ENCODE measurements around the gene SEMA5A. TPM values are rescaled to one million over a fixed set of nuclear protein-coding genes. Genes with fewer than 3 reads are reported as not detected.
"Not testable (repeated sequence)": the region's sequence is repeated elsewhere in the genome, so short reads cannot be mapped to it uniquely, and the experiment has no call there.

The SEMA5A gene
- total RNA-seq, 1 donor = 42.3 TPM

GRCh38 chr5:9409413-9409960, 136.4 kb downstream of the SEMA5A start:
- H3K27me3 ChIP-seq (ENCODE audit: insufficient read depth, low read length) = no peaks in the 10 kb centered on the region
- peaks cover 4% of the 10 kb centered on the region for H3K79me2 ChIP-seq (ENCODE audit: insufficient read depth, low read length)
- H3K4me1 ChIP-seq (ENCODE audit: insufficient read depth, low read length) = no peaks in the 10 kb centered on the region
- H2AFZ ChIP-seq (ENCODE audit: low read length) = no peak overlapping the region
- DNase-seq (ENCODE audit: insufficient read length, low spot score, missing footprints) = no peak
- no peaks in the 10 kb centered on the region for H3K36me3 ChIP-seq (ENCODE audit: insufficient read depth, low read length)
- no peak overlapping the region for H3K27ac ChIP-seq (ENCODE audit: low read depth, low read length)
- no peaks in the 10 kb centered on the region for H3K9me3 ChIP-seq (ENCODE audit: low read depth, low read length)
- no peak overlapping the region for H3K4me3 ChIP-seq (ENCODE audit: insufficient read depth, low read length)
- H4K20me1 ChIP-seq (ENCODE audit: insufficient read depth, low read length) = no peaks in the 10 kb centered on the region
- no peak overlapping the region for H3K4me2 ChIP-seq (ENCODE audit: insufficient read depth, low read length)
- TF ChIP-seq CTCF (IDR thresholded peaks at IDR 0.05; ENCODE audit: extremely low read depth, low read depth, low read length) = no peak

GRCh38 chr5:9408964-9409363, 136.9 kb downstream of the SEMA5A start:
- no peaks in the 10 kb centered on the region for H3K27me3 ChIP-seq (ENCODE audit: insufficient read depth, low read length)
- H3K4me3 ChIP-seq (ENCODE audit: insufficient read depth, low read length) = no peak overlapping the region
- H3K4me1 ChIP-seq (ENCODE audit: insufficient read depth, low read length) = no peaks in the 10 kb centered on the region
- no peaks in the 10 kb centered on the region for H3K9me3 ChIP-seq (ENCODE audit: low read depth, low read length)
- peaks cover 4% of the 10 kb centered on the region for H3K79me2 ChIP-seq (ENCODE audit: insufficient read depth, low read length)
- H3K4me2 ChIP-seq (ENCODE audit: insufficient read depth, low read length) = no peak overlapping the region
- no peak for DNase-seq (ENCODE audit: insufficient read length, low spot score, missing footprints)
- H2AFZ ChIP-seq (ENCODE audit: low read length) = no peak overlapping the region
- H3K36me3 ChIP-seq (ENCODE audit: insufficient read depth, low read length) = no peaks in the 10 kb centered on the region
- no peaks in the 10 kb centered on the region for H4K20me1 ChIP-seq (ENCODE audit: insufficient read depth, low read length)
- H3K27ac ChIP-seq (ENCODE audit: low read depth, low read length) = no peak overlapping the region
- TF ChIP-seq CTCF (IDR thresholded peaks at IDR 0.05; ENCODE audit: extremely low read depth, low read depth, low read length) = no peak

GRCh38 chr5:9405196-9405754, 140.6 kb downstream of the SEMA5A start:
- H3K79me2 ChIP-seq (ENCODE audit: insufficient read depth, low read length) = peaks cover 4% of the 10 kb centered on the region
- H3K27ac ChIP-seq (ENCODE audit: low read depth, low read length) = no peak overlapping the region
- H4K20me1 ChIP-seq (ENCODE audit: insufficient read depth, low read length) = no peaks in the 10 kb centered on the region
- no peak overlapping the region for H3K4me3 ChIP-seq (ENCODE audit: insufficient read depth, low read length)
- no peak for TF ChIP-seq CTCF (IDR thresholded peaks at IDR 0.05; ENCODE audit: extremely low read depth, low read depth, low read length)
- H2AFZ ChIP-seq (ENCODE audit: low read length) = no peak overlapping the region
- no peaks in the 10 kb centered on the region for H3K9me3 ChIP-seq (ENCODE audit: low read depth, low read length)
- no peak overlapping the region for H3K4me2 ChIP-seq (ENCODE audit: insufficient read depth, low read length)
- no peaks in the 10 kb centered on the region for H3K4me1 ChIP-seq (ENCODE audit: insufficient read depth, low read length)
- no peak for DNase-seq (ENCODE audit: insufficient read length, low spot score, missing footprints)
- no peaks in the 10 kb centered on the region for H3K27me3 ChIP-seq (ENCODE audit: insufficient read depth, low read length)
- H3K36me3 ChIP-seq (ENCODE audit: insufficient read depth, low read length) = no peaks in the 10 kb centered on the region

- no peak overlapping the region for H2AFZ ChIP-seq (ENCODE audit: low read length)
- H3K79me2 ChIP-seq (ENCODE audit: insufficient read depth, low read length) = no peaks in the 10 kb centered on the region
- no peak overlapping the region for H3K4me3 ChIP-seq (ENCODE audit: insufficient read depth, low read length)
- no peaks in the 10 kb centered on the region for H4K20me1 ChIP-seq (ENCODE audit: insufficient read depth, low read length)
- H3K9me3 ChIP-seq (ENCODE audit: low read depth, low read length) = no peaks in the 10 kb centered on the region
- no peaks in the 10 kb centered on the region for H3K27me3 ChIP-seq (ENCODE audit: insufficient read depth, low read length)
- H3K27ac ChIP-seq (ENCODE audit: low read depth, low read length) = no peak overlapping the region
- DNase-seq (ENCODE audit: insufficient read length, low spot score, missing footprints) = no peak
- no peaks in the 10 kb centered on the region for H3K36me3 ChIP-seq (ENCODE audit: insufficient read depth, low read length)
- no peaks in the 10 kb centered on the region for H3K4me1 ChIP-seq (ENCODE audit: insufficient read depth, low read length)
- no peak for TF ChIP-seq CTCF (IDR thresholded peaks at IDR 0.05; ENCODE audit: extremely low read depth, low read depth, low read length)
- H3K4me2 ChIP-seq (ENCODE audit: insufficient read depth, low read length) = no peak overlapping the region
These were observed 143.9 kb downstream of the SEMA5A start for GRCh38 chr5:9401786-9402472.

- H4K20me1 ChIP-seq (ENCODE audit: insufficient read depth, low read length); H3K4me1 ChIP-seq (ENCODE audit: insufficient read depth, low read length); H3K4me3 ChIP-seq (ENCODE audit: insufficient read depth, low read length); H3K79me2 ChIP-seq (ENCODE audit: insufficient read depth, low read length); DNase-seq (ENCODE audit: insufficient read length, low spot score, missing footprints); H2AFZ ChIP-seq (ENCODE audit: low read length); H3K36me3 ChIP-seq (ENCODE audit: insufficient read depth, low read length); H3K27ac ChIP-seq (ENCODE audit: low read depth, low read length); H3K27me3 ChIP-seq (ENCODE audit: insufficient read depth, low read length); H3K4me2 ChIP-seq (ENCODE audit: insufficient read depth, low read length); H3K9me3 ChIP-seq (ENCODE audit: low read depth, low read length): not testable (repeated sequence)
These were observed 146.1 kb downstream of the SEMA5A start for GRCh38 chr5:9399783-9400182.

All from osteoblast (primary cell).